GM19467 (cell line): ENCODE results near the gene GKN1.

ENCODE experiments used
- ATAC-seq: cut with Tn5 transposase; IDR thresholded peaks from one replicate; pipeline ENCODE4 v1.9.1; 2021; ENCODE audit warnings: mild to moderate bottlenecking, moderate library complexity; ENCODE audit not compliant: unreplicated experiment

GKN1 gene

DNA sequence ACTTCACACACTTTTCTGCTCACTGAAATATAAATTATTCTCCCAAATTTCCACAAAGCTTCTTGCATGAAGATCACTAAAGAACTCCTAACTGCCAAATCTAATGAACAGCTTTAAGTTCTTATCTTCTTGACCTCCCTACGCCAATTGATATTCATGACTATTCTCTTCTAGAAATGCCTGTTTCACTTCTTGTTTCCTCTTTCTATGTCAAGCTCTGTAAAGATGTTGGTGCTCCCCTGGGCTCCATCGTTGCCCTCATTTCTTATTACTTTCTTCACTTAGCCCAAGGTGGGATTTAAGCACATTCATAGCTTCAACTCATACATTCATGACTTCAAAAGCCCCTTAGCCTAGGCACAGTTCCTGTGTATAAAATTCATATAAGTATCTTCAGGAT is 29.3 kb downstream of the GKN1 start:
- no peak for ATAC-seq

DNA sequence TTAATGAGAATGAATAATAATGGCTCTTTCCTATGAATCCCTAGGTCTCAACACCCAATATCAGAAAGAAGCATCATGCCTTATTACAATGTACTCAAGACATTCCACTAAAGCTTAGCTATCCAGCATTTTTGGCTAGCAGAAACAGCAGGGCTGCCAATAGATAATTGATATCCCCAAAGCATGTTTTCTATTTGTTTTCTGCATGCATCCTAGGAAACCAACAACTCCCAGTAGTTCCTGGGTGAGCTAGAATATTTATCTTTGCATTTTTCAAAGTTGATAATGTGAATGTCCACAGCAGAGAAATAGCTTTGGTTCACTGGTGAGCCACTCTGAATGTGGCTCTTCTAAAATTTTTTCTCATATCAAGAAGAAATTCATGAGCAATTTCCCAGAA is 32.7 kb downstream of the GKN1 start:
- no peak for ATAC-seq

DNA sequence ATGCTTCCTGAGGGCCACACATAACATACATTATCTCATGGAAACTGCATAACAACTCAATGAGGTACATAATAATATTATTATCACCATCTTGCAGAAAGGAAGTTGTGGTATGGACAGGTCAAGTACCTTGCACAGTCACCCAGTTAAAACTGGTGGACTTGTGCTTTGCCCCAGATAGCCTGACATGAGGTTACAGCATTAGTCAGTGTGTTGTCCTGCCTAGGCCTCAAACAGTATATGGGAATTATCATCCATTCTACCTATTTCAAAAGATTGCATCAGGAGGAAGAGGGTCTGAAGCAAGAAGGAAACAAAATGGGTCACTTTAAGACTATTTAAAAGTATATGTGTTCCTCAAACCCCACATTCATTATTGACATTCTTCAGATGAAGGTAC is 33.2 kb downstream of the GKN1 start:
- no peak for ATAC-seq

DNA sequence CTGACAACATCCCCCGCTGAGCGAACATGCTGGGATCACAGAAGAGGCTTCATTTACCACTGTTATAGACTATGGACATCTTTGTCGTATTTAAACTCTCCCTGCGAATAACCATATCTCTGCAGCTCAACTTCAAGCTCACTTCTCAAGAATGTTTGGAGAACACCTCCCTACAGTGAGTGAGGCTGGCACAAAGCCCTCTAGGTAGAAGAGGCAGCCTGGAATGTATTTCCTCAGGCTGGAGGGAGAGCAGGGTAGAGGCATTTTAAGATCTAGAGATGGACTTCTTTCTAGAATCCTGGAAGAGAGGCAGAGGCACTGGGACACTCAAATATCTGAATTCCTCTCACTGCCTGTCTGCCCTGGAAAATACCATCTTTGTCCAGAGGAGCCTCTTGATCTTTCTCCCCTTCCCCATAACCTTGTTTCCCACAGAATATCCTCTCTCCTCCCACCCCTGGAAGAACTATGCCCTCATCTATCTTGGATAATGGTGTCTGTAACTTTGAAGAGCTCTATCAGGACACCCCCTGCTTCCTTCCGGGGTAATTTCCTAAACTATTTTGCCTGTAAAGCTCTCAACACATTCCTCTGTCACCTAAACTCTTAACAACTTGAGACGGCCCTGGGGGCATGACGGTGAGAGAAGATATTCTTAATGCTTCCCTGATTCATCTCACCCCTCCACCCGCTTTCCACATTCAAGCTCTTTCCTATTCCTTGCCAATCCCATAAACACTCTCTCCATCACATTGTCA is 36.2 kb downstream of the GKN1 start:
- ATAC-seq = no peak

DNA sequence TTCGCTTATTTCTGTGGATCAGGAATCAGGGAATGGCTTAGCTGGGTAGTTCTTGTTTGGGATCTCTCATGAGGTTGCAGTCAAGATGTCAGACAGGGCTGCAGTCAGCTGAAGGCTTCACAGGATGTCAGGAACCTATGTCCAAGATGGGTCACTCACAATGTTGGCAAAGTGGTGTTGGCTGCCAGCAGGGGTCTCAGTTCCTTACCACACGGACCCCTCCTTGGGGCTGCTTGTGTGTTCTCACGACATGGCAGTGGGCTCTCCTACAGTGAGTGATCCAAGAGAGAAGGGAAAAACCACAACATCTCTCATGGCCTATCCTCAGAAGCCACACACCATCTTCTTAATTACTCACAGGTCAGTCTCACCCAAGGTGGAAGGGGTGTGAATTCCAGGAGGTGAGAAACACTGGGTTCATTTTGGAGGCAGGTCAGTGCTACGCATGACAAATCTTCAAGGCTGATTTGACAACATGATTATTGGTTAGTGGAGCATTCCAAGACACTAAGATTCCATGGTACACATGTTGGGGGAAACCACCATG is 37.2 kb downstream of the GKN1 start:
- ATAC-seq = no peak

DNA sequence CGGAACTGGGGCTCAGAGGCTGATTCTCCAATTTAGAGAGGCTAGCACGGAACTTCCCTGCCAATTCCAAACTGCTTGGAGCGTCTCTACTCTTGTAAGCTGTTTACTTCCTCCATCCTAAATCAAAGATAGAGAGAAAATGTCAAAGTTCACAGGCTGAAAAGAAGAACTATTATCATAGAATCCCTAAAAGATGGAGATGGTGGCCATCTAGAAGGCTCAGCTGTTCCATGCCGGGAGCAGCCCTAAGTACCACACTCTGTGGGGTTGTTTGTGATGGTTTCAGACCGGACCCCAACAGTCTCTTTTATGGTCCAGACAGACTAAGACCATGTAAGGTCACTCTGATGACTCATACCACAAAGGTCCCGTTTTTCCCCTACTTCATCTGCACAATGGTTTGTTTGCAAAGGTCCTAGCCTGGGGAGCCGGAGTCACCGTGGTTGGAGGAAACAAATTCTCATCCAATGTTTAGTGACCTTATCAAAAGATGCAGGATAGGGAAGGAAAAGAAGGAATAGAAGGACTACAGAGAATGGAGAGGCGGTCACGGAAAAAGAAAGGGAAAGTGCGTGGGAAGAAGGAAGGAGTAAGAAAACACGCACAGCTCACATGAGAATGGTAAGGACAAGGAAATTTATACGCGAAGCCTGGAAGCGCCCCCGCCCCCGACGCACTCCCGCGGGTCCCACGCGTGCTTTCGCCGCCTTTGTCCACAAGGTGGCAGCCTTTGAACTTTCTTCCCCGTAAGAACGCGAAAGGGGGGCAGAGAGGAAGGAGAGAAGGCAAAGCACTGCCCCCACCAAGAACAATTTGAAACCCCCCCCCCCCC is 38.1 kb downstream of the GKN1 start:
- ATAC-seq = no peak

DNA sequence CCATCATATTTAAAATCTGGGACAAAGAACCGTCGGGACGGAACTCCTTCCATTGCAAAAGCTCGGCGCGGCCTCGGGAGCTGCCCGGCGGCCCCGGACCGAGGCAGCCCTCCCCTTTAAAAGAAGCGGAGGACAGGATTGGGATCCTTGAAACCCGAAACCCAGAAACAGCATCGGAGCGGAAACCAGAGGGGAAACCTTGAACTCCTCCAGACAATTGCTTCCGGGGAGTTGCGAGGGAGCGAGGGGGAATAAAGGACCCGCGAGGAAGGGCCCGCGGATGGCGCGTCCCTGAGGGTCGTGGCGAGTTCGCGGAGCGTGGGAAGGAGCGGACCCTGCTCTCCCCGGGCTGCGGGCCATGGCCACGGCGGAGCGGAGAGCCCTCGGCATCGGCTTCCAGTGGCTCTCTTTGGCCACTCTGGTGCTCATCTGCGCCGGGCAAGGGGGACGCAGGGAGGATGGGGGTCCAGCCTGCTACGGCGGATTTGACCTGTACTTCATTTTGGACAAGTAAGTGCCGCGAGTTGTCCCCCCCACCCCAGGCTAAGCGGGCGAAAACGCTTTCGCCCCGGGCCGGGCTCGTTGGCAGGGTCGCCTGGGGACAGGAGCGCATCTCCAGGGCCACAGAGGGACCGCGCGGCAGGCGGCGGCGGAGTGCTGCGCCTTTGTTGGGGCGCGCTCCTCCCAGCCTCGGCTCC is 38.9 kb downstream of the GKN1 start, which contains the start of gene ANTXR1:
ANTXR1 (plus strand) TSS at position 38 of the 698 bp plus-strand sequence; CDS start at position 359, 321 bp downstream.
- no peak for ATAC-seq

DNA sequence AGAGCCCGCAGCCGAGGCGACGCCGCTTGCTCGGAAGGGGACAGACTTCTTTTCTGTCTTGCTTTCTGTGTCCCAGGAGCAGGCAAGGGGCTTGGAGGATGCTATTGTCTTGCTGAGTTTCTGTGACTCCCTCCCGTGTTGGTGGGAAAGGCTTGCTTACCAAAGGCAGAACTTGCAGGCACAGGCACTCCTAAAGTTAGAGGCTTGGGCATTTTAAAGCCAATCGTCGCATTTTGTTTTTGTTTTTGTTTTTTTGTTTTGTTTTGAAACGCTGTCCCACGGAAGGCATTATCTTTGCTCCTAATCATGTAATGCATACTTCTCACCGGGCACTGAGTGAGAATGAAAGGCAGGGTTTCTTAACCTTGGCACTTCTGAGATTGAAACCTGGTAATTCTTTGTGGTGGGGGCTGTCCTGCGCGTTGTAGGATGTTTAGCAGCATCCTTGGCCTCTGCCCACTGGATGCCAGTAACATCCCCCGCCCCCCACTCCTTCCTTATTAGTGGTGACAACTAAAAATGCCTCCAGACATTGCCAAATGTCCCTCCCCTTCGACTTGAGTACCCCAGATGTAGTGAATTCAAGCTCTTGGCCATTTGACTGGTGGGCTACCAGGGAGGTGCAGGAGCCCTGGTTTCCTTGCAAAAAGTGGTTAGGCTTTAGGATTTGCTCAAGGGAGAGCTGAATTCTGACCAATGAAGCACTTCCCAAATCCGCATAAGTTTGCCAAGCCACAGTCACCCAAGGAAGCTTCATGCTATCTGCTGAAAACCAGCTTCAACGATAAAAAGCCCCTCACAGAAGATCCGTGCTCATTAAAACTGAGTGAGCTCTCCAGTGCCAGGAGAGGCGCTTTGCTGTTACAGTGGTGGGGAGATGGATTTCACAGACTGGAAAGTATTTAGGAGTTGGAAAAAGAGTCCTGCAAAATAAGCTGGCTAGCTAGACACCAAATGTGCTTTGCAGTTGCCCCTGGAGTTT is 39.7 kb downstream of the GKN1 start:
- ATAC-seq = no peak

DNA sequence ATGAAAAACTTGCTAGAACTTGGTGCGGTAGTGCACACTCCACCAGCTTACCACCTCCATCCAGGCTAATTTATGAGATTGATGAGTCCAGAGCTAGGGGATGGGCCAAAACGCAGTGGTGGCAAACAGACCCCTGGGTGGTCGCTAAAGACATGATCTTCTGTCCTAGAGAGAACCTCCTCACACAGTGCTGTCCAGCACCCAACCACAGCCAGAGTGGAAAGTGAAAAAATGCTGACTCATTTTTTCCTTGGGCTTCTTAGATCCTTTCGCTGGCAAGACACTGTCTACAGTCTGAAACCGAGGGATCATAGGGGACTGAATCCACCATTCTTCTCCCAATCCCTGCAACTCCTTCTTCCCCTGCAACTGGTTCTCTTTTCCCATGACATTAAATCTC is 42.6 kb downstream of the GKN1 start:
- no peak for ATAC-seq

DNA sequence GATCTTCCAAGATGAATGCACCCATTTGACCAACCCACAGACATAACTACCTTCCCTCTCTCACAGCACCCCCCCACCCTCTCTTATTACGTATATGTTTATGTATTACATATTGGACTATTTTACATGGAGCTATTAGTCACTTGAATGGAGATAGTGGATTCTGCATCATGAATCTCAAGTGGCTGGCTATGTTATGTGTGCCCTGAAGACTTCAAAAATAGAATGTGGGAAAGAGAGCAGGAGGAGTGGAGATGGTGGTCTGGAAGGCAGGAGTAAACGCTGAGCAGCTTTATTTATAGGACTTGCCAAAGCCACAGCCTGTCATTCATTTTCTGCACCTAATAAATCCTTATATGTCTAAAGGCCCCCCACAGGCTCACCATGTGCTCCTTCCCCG is 43.4 kb downstream of the GKN1 start:
- no peak for ATAC-seq

DNA sequence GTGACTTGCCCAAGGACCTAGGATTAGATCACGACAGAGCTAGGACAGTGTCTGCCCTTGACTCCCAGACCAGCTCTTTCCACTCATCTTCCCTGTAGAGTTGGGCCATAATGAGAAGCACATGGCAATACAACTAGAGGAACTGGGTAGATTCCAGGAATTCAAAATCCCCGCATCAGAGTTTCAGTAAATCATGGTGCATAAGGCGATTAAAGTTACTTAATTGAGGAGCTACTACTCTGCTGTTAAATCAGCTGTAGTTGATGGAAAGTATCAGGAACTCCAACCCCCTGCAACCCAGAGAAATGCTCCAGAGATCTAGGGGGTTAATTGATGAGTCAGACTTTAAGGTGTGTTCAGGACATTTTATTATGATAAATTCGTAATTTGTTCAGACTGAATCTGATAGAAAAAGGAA is 44.3 kb downstream of the GKN1 start:
- no peak for ATAC-seq

DNA sequence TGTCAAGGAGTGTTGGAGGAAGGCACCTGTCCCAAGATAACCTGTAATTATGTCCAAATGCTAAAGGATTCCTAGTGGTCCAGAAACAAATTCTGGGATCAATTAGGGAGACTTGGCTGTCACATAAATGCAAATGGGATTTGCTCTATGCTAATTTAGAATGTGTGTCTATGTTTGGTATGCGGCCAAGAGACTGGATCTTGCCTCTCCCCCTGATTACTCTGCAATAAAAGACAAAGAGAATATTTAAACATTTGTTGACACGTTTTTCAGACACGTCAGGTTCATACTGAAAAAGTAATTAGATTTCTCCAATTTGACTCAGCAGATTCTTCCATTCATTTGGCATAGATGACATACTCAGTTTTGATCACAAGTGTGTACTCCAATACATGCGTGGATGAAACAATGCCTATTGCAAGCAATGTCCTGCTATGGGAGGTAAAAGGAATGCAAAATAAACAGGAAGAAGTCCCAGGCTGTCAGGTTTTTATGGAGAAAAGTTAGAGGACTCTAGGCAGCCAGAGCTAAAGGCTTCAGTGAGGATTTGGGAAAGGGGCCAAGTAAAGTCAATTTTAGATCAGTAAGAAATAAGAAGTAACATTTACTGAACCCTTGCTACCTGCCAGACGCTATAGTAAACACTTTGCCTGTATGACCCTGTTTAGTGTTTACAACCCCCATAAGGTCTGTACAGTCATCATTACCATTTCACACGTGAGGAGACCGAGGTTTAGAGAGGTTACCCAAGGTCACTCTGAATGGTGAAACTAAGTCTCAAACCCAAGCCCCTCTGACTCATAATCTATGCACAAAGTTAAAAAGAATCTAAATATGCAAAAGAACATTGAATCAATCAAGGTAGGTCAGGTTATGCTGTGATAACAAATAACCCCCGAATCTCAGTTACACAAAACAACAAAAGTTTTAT is 46.3 kb downstream of the GKN1 start:
- ATAC-seq = no peak

DNA sequence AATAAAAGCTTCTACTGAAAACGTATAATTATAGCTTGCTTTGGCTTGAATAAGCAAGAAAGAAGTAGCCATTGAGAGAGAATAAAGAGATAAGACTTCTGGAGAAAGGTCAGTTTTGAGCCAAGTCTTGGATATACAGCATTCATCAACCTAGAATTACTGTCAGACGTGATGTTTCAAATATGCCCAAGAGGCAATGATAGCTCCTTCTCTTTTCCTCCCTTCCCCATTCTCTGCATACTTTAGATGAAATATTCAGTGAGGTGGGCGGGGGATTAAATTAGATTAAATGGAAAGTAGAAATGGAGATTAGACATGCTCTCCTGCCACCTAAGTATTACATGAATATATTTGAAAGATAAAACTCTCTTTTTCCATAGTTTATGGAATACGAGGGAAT is 47.3 kb downstream of the GKN1 start:
- no peak for ATAC-seq

DNA sequence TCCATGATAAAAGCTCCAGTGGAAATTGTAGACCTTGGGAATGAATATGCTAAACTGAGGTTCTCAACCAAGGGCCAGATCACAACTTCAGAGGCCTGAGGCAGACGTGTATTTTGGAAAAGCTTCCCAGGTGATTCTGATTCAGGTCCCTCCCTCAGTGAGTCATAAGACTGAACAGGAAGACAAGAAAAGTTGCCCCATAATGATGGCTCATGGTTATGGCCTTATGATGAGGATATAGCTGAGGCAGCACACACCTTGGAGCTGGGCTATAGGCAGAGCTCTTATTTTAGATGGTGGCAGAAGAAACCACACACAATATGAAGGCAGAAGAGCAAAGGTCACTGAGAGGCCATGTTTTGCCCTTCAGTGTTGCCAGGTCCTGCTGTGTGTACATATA is 48.1 kb downstream of the GKN1 start:
- ATAC-seq = no peak

DNA sequence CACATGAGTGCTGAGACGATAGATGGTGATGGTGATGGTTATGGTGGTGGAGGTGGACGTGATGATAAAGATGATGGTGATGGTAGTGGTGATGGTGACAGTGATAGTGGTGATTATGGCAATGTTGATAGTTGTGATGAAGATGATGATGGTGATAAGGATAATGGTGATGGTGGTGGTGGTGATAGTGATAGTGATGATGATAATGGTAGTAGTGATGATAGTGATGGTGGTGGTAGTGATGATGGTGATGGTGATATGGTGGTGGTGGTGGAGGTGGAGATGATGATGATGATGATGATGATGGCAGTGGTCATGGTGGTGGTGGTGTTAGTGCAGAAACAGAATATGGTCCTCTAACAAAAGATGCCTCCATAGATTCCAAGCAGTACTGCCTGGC is 48.8 kb downstream of the GKN1 start:
- ATAC-seq = no peak

DNA sequence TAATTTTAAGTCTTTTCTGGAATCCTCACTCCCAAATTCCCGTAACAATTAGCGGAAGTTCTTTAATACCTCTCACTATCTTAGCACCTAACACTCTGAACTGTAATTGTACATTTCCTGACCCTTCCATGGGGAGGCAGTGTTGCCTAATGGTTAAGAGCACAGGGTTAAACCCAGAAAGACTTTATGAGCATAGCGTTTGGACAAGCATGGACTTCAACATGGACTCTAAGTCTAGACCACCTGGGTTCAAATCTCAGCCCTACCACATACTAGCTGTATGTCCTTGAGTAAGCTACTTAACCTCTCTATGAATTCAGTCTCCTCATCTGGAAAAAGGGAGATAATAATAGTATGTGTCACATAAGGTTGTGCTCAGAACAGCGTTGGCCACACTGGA is 51.6 kb downstream of the GKN1 start:
- ATAC-seq = no peak

DNA sequence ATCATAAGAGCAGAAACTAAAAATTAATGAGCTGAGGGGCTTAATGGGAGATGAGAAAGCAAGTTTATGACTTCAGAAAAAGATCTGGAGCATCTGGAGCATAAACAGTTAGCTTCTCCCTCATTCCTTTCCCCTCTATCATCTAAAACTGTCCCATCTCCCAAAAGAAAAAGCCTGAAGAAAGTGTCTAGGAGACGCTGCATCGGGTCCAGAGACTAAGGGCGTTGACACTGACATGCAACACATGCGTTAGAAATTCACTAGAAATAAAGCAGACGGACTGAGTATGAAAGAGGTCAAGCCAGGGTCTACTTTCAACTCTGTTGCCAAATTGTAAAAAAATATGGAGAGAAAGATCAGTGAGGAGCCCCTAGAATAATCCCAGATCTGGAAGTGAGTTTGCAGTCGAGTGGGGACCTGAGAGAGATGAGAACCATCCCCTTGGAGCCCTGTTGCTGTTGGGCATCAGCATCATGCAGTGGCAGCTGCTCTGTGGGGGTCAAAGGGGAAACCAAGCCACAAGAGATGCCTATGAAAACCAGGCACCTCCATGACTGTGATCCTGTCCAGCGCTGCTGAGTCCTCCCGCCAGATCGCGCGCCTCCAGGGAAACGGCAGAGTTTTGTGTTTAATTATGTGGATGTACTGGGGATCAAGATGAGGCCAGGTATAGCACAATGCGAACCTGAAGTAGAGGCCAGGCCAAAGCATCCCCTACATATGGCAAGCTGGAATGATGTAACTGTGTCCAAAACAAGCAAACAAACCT is 52.4 kb downstream of the GKN1 start:
- no peak for ATAC-seq
